K562 (cell line): Measurements from ENCODE around the gene CDPF1. TPM values are rescaled to one million over a fixed set of nuclear protein-coding genes. Genes with fewer than 3 reads are reported as not detected.

Experiments
- ATAC-seq: fragments of 200-7000 bp; cut with Tn5 transposase; 3 replicates; pipeline ENCODE4 v1.9.1; 2020; ENCODE audit warnings: moderate library complexity
- BruUV-seq: library from RNA; stranded (reverse); fragments of 400-500 nt; replicated peaks from 2 replicates; lab custom pipeline; 2021; lab: Mats Ljungman, UMichigan
- CTCF ChIA-PET: fragments of 300-600 bp; formaldehyde crosslinking; extraction: SDS; loops from one replicate; lab custom pipeline; 2021; ENCODE audit warnings: low intra/inter-chr PET ratio; lab: Yijun Ruan, JAX
- POLR2A ChIA-PET: fragments of 300-600, 350-650 bp; sonication (Branson Sonifier 250); formaldehyde crosslinking; extraction: SDS; loops from one replicate; lab custom pipeline; 2021; ENCODE audit warnings: antibody characterized with exemption, inconsistent platforms; lab: Yijun Ruan, JAX
- DNase-seq, 4 experiments: peaks; one replicate each; pipeline versions ENCODE4 v3.0.0 to v3.0.0-alpha.2; 2011 to 2018; ENCODE audit warnings: low spot score in 3 of 4, mixed read lengths in 3 of 4; ENCODE audit errors: extremely low read depth in 1 of 4
- FAIRE-seq: peaks from 2 replicates; lab custom pipeline; 2011; peaks lifted over from hg19 to GRCh38; lab: Jason Lieb, UNC
- H2AFZ ChIP-seq: 2 replicates; pipeline ENCODE4 v1.6.0; 2011; ENCODE audit warnings: low read depth, low read length, control low read depth, inconsistent platforms
- H3K27ac ChIP-seq: fragments of 200-600 bp; 3 replicates; pipeline ENCODE4 v1.8.0; 2011; ENCODE audit warnings: low read depth, mild to moderate bottlenecking, control low read depth, inconsistent platforms, low read length, moderate library complexity, mixed read lengths; ENCODE audit errors: extremely low read depth
- H3K27me3 ChIP-seq, 2 experiments: fragments of 300-600 bp in 1 of 2; 2 replicates in 1 of 2; 3 replicates in 1 of 2; pipeline versions ENCODE4 v1.6.0 to v1.8.0; 2011; ENCODE audit warnings: inconsistent platforms in 2 of 2, low read length in 2 of 2, mild to moderate bottlenecking in 1 of 2, mixed read lengths in 1 of 2, moderate library complexity in 1 of 2; ENCODE audit not compliant: control insufficient read depth in 2 of 2, insufficient read depth in 2 of 2
- H3K36me3 ChIP-seq: fragments of 300-600 bp; 3 replicates; pipeline ENCODE4 v1.8.0; 2011; ENCODE audit warnings: mild to moderate bottlenecking, low read length, inconsistent platforms; ENCODE audit not compliant: control insufficient read depth, insufficient read depth
- H3K4me1 ChIP-seq, 2 experiments: fragments of 200-600 bp in 1 of 2; replicated peaks in 1 of 2; 2 replicates in 1 of 2; 3 replicates in 1 of 2; pipeline versions ENCODE4 v1.5.1 to v1.8.0; 2011; ENCODE audit warnings: inconsistent platforms in 2 of 2, low read length in 2 of 2, mild to moderate bottlenecking in 1 of 2, mixed read lengths in 1 of 2, moderate library complexity in 1 of 2; ENCODE audit not compliant: control insufficient read depth in 2 of 2, insufficient read depth in 2 of 2
- H3K4me2 ChIP-seq: 2 replicates; pipeline ENCODE4 v1.6.1; 2011; ENCODE audit warnings: low read length, control low read depth, inconsistent platforms, mixed read lengths; ENCODE audit not compliant: insufficient read depth
- H3K4me3 ChIP-seq: fragments of 200-600 bp; sonication (generic), shearing (Covaris generic); 2 replicates; pipeline ENCODE4 v1.5.1; 2016; ENCODE audit warnings: control low read depth, inconsistent platforms
- H3K79me2 ChIP-seq: fragments of 200-600 bp; 3 replicates; pipeline ENCODE4 v1.8.0; 2011; ENCODE audit warnings: low read length, inconsistent platforms; ENCODE audit not compliant: control insufficient read depth, insufficient read depth
- H3K9ac ChIP-seq, 2 experiments: 2 replicates each; pipeline versions ENCODE4 v1.6.0 to v1.6.1; 2011; ENCODE audit warnings: low read depth in 2 of 2, low read length in 2 of 2, control low read depth in 1 of 2, inconsistent platforms in 1 of 2, mild to moderate bottlenecking in 1 of 2, mixed read lengths in 1 of 2; ENCODE audit not compliant: insufficient read depth in 1 of 2
- H3K9me1 ChIP-seq: one replicate; pipeline ENCODE4 v1.6.0; 2011; ENCODE audit warnings: inconsistent platforms, mild to moderate bottlenecking, low read length, moderate library complexity; ENCODE audit not compliant: control insufficient read depth, insufficient read depth
- H3K9me3 ChIP-seq: replicated peaks from 2 replicates; pipeline ENCODE4 v1.5.1; 2011; ENCODE audit warnings: low read depth, low read length, inconsistent platforms; ENCODE audit not compliant: control insufficient read depth, insufficient read depth
- H4K20me1 ChIP-seq: replicated peaks from 2 replicates; pipeline ENCODE4 v1.6.1; 2011; ENCODE audit warnings: low read length, inconsistent platforms, mixed read lengths; ENCODE audit not compliant: control insufficient read depth, insufficient read depth
- ATF3 ChIP-seq, 2 experiments: fragments of 450-650 bp in 1 of 2; sonication (generic) in 1 of 2; formaldehyde crosslinking in 1 of 2; IDR thresholded peaks in 1 of 2; conservative IDR thresholded peaks in 1 of 2; 2 replicates each; pipeline versions ENCODE4 v1.6.1 to v1.8.1; 2016 to 2023; ENCODE audit warnings: mild to moderate bottlenecking in 2 of 2, moderate library complexity in 2 of 2, inconsistent platforms in 1 of 2, missing genetic modification reagents in 1 of 2
- BDP1 ChIP-seq: IDR thresholded peaks from 3 replicates; pipeline ENCODE4 v1.6.1; 2011; ENCODE audit not compliant: insufficient read length, insufficient read depth
- BRF2 ChIP-seq: IDR thresholded peaks from 3 replicates; pipeline ENCODE4 v1.6.1; 2011; ENCODE audit warnings: borderline replicate concordance, mild to moderate bottlenecking; ENCODE audit not compliant: insufficient read length, insufficient read depth
- E2F4 ChIP-seq: sonication (generic); formaldehyde crosslinking; IDR thresholded peaks from 2 replicates; pipeline ENCODE4 v1.8.0; 2022; ENCODE audit warnings: mild to moderate bottlenecking, low read depth, missing genetic modification reagents
- EGR1 ChIP-seq: fragments of 450-650 bp; conservative IDR thresholded peaks from 2 replicates; pipeline ENCODE4 v1.6.1; 2017; ENCODE audit warnings: mild to moderate bottlenecking
- FOXO4 ChIP-seq: fragments of 450-650 bp; formaldehyde crosslinking; IDR thresholded peaks from 2 replicates; pipeline ENCODE4 v1.4.0; 2020; ENCODE audit warnings: mild to moderate bottlenecking, moderate library complexity
- GTF2B ChIP-seq: IDR thresholded peaks from 2 replicates; pipeline ENCODE4 v1.6.1; 2011; ENCODE audit not compliant: insufficient read length; ENCODE audit errors: extremely low read depth
- MLLT1 ChIP-seq, 2 experiments: fragments of 450-650 bp; IDR thresholded peaks; 2 replicates each; pipeline ENCODE4 v1.6.1; 2016
- THRB ChIP-seq: fragments of 450-650 bp; formaldehyde crosslinking; conservative IDR thresholded peaks from 2 replicates; pipeline ENCODE4 v1.4.0; 2022; ENCODE audit warnings: mild to moderate bottlenecking, missing genetic modification characterization
- ZNF217 ChIP-seq: sonication (generic); formaldehyde crosslinking; IDR thresholded peaks from 2 replicates; pipeline ENCODE4 v1.8.0; 2022; ENCODE audit warnings: mild to moderate bottlenecking, missing genetic modification reagents
- ZNF232 ChIP-seq: sonication (generic); formaldehyde crosslinking; IDR thresholded peaks from 2 replicates; pipeline ENCODE4 v1.8.0; 2022; ENCODE audit warnings: mild to moderate bottlenecking, missing genetic modification reagents
- ZNF707 ChIP-seq: fragments of 250-450 bp; sonication (Bioruptor Pico); conservative IDR thresholded peaks from 2 replicates; pipeline ENCODE4 v1.8.0; 2022; ENCODE audit warnings: inconsistent platforms, mild to moderate bottlenecking, moderate library complexity
- ZNF717 ChIP-seq: fragments of 250-450 bp; sonication (Bioruptor Pico); IDR thresholded peaks from 2 replicates; pipeline ENCODE4 v1.5.0; 2021
- ZSCAN32 ChIP-seq: fragments of 450-650 bp; formaldehyde crosslinking; IDR thresholded peaks from 2 replicates; pipeline ENCODE4 v1.4.0; 2020; ENCODE audit warnings: mild to moderate bottlenecking, moderate library complexity
- WGBS: fragments of 100-300 bp; shearing (Covaris generic); methylation state at CpG from one replicate; pipeline ENCODE4 v1.1.6; 2016; ENCODE audit warnings: low coverage, mixed read lengths; ENCODE audit not compliant: insufficient coverage; ENCODE audit errors: missing lambda C conversion rate; 5-methylcytosine and 5-hydroxymethylcytosine counted together
- in situ Hi-C: fragments of 300-500 bp; cut with MboI; formaldehyde crosslinking; loops from 4 replicates; pipeline ENCODE4 v1.15.0; 2018; ENCODE audit warnings: inconsistent platforms, mixed read lengths
- intact Hi-C: fragments of 100-400 bp; cut with micrococcal nuclease; formaldehyde crosslinking; loops from 2 replicates; pipeline ENCODE4 v1.14.2; 2022
- polyA plus RNA-seq, 8 experiments: library from polyadenylated mRNA; depleted of rRNA in 4 of 8; stranded (reverse) in 5 of 8; unstranded in 3 of 8; fragments of >200 nt; fragmentation: Nextera tagmentation in 2 of 8; fragmentation: Illumina TruSeq in 1 of 8; extraction: Ambion mirVana in 2 of 8; extraction: Trizol in 1 of 8; gene quantifications; 2 replicates each; pipeline versions ENCODE4 v1.2.1 to v1.2.3, GENCODE V29; 2011 to 2014; ENCODE audit warnings: inconsistent platforms in 1 of 8, missing spikeins in 1 of 8
- total RNA-seq, 7 experiments: library from RNA; depleted of rRNA in 6 of 7; stranded (reverse); fragments of >200 nt in 6 of 7; fragmentation: Illumina TruSeq in 2 of 7; extraction: Trizol in 2 of 7; gene quantifications; 2 replicates each; pipeline versions ENCODE4 v1.2.1 to v1.2.3, GENCODE V29; 2011 to 2021; ENCODE audit warnings: low replicate concordance in 1 of 7

Gene CDPF1
- total and polyA plus RNA-seq, 9 of the 15 experiments (the other 6 are each of a cell fraction or from before 2014, with no cell fraction given): 0.84 to 19.5 (median 9.1) TPM

- Histone ChIP-seq H3K9ac (no peak overlapping the region), H4K20me1 (no peaks in the 10 kb centered on the region), H3K36me3 (no peaks in the 10 kb centered on the region), H3K4me3 (no peak overlapping the region), H3K9me3 (no peaks in the 10 kb centered on the region), H3K79me2 (no peaks in the 10 kb centered on the region), H3K9me1 (no peaks in the 10 kb centered on the region), H3K4me2 (no peak overlapping the region), H3K27ac (no peak overlapping the region), H3K4me1 (peaks cover 0 to 10% of the 10 kb centered on the region in 2 experiments; a peak in 2 of 5 replicates), H3K27me3 (no peaks in the 10 kb centered on the region), H2AFZ (no peak overlapping the region)
- 73% methylated on average over 6 of the region's 7 CpGs for WGBS
- no TSS peak for BruUV-seq
- ATAC-seq (no peak), FAIRE-seq (no peak), DNase-seq (no peak)
- intact Hi-C loops (no loop called here), in situ Hi-C loops (no loop called here)
- ChIA-PET POLR2A (interaction anchor here (1.7 kb wide), 1 partner anchor 15 kb away, joined by 5 read pairs; no protein-coding TSS in a partner anchor), CTCF (no interaction called here)
- TF ChIP-seq EGR1: no peak
- no peak for TF ChIP-seq ZNF717 (CRISPR knock-in tag)
- no peak for TF ChIP-seq ZNF707 (CRISPR knock-in tag)
- TF ChIP-seq E2F4 (CRISPR knock-in tag): no peak
- TF ChIP-seq ZNF217: no peak
- TF ChIP-seq BDP1: no peak
- TF ChIP-seq ZNF232 (CRISPR knock-in tag): no peak
- no peak for TF ChIP-seq GTF2B
- TF ChIP-seq THRB (CRISPR knock-in tag): no peak
- TF ChIP-seq ZSCAN32: no peak
- TF ChIP-seq ATF3 (IDR thresholded peaks at IDR 0.05): no peak
- TF ChIP-seq ATF3 (CRISPR knock-in tag; conservative IDR thresholded peaks at IDR 0.05): no peak
- TF ChIP-seq FOXO4 (CRISPR knock-in tag): no peak
- TF ChIP-seq MLLT1 (IDR thresholded peaks at IDR 0.05): no peak
- no peak for TF ChIP-seq BRF2
These were observed 23.5 kb downstream of the CDPF1 start for GRCh38 chr22:46226577-46226976.
